Measurements from ENCODE around the gene VIPR2. TPM values are rescaled to one million over a fixed set of nuclear protein-coding genes. Genes with fewer than 3 reads are reported as not detected.

Gene VIPR2
- total and polyA plus RNA-seq, 2 of the 13 experiments (the other 11 are each of a cell fraction or from before 2014, with no cell fraction given): not detected

DNA sequence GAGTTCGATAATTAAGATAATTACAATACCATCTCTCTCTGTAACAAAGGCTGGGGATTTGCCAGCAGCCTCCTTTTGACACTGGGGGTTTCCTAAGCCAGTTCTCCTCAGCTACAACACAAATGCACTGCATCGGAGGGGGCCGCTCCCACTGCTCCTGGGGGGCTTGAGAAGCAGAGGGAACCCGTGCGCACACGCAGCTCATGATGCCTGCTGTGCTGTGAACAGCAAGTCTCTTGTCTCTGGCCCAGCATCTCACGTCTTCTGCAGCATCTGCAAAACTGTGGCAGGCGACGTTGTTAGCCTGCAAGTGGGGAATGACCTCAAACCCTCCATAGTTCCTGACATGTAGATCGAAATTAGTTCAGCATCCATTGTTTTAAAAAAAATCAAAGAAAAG is 5.5 kb downstream of the VIPR2 start (continued):
- TF ChIP-seq, protein P1, sequence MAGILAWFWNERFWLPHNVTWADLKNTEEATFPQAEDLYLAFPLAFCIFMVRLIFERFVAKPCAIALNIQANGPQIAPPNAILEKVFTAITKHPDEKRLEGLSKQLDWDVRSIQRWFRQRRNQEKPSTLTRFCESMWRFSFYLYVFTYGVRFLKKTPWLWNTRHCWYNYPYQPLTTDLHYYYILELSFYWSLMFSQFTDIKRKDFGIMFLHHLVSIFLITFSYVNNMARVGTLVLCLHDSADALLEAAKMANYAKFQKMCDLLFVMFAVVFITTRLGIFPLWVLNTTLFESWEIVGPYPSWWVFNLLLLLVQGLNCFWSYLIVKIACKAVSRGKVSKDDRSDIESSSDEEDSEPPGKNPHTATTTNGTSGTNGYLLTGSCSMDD (CRISPR knock-in tag; IDR thresholded peaks at IDR 0.05): no peak

DNA sequence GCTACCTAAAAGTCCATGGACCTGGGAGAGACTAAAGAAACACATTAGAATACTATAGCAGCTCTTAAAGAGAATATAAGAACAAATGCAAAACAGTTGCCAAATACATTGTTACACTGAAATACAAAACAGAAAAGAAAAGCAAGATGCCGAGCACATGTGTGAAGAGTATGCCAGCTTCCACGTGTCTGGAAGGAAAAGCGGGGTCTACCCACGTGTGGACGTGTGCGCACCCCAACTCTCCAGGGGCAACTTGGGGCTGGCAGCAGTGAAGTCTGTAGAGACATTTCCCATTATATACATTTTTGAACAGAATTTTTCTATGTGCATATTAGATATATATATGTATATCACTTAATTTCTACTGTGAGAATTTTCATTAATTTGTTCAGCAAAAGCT is 6.2 kb downstream of the VIPR2 start:
- no peak overlapping the region for H3K4me3 ChIP-seq (replicated peaks in 1 of 3; ENCODE audit: insufficient read depth in 1 of 3, low read depth in 2 of 3, low read length in 3 of 3)
- intact Hi-C loops (cut with micrococcal nuclease; ENCODE audit: unreplicated experiment) (no loop called here), in situ Hi-C loops (cut with HindIII; ENCODE audit: extremely low pct_ligation_motif_present, low pct_unique_long_range_greater_than_20kb) (no loop called here)
- H3K9ac ChIP-seq (ENCODE audit: insufficient read depth, low read depth, low read length): no peak overlapping the region
- ChIA-PET POLR2A (no interaction called here), CTCF (ENCODE audit: low intra/inter-chr PET ratio, low total read pairs) (no interaction called here)
- H3K36me3 ChIP-seq (replicated peaks in 1 of 2; ENCODE audit: control insufficient read depth in 1 of 2, insufficient read depth in 2 of 2, low read length in 2 of 2): no peaks in the 10 kb centered on the region
- no peak for FAIRE-seq
- TF ChIP-seq MNT (IDR thresholded peaks at IDR 0.05) (peak; percentile 95), SNAPC2 (CRISPR knock-in tag; IDR thresholded peaks at IDR 0.05) (no peak), ZNF770 (CRISPR knock-in tag; IDR thresholded peaks at IDR 0.05) (no peak)
- TF ChIP-seq, protein P2, sequence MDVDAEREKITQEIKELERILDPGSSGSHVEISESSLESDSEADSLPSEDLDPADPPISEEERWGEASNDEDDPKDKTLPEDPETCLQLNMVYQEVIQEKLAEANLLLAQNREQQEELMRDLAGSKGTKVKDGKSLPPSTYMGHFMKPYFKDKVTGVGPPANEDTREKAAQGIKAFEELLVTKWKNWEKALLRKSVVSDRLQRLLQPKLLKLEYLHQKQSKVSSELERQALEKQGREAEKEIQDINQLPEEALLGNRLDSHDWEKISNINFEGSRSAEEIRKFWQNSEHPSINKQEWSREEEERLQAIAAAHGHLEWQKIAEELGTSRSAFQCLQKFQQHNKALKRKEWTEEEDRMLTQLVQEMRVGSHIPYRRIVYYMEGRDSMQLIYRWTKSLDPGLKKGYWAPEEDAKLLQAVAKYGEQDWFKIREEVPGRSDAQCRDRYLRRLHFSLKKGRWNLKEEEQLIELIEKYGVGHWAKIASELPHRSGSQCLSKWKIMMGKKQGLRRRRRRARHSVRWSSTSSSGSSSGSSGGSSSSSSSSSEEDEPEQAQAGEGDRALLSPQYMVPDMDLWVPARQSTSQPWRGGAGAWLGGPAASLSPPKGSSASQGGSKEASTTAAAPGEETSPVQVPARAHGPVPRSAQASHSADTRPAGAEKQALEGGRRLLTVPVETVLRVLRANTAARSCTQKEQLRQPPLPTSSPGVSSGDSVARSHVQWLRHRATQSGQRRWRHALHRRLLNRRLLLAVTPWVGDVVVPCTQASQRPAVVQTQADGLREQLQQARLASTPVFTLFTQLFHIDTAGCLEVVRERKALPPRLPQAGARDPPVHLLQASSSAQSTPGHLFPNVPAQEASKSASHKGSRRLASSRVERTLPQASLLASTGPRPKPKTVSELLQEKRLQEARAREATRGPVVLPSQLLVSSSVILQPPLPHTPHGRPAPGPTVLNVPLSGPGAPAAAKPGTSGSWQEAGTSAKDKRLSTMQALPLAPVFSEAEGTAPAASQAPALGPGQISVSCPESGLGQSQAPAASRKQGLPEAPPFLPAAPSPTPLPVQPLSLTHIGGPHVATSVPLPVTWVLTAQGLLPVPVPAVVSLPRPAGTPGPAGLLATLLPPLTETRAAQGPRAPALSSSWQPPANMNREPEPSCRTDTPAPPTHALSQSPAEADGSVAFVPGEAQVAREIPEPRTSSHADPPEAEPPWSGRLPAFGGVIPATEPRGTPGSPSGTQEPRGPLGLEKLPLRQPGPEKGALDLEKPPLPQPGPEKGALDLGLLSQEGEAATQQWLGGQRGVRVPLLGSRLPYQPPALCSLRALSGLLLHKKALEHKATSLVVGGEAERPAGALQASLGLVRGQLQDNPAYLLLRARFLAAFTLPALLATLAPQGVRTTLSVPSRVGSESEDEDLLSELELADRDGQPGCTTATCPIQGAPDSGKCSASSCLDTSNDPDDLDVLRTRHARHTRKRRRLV (CRISPR knock-in tag; IDR thresholded peaks at IDR 0.05): no peak
- H3K79me2 ChIP-seq (ENCODE audit: insufficient read depth, low read length): no peaks in the 10 kb centered on the region
- no peaks in the 10 kb centered on the region for H4K20me1 ChIP-seq (ENCODE audit: insufficient read depth, low read length)
- no peaks in the 10 kb centered on the region for H3K9me3 ChIP-seq (ENCODE audit: low read length)
- no peaks in the 10 kb centered on the region for H3K4me1 ChIP-seq (ENCODE audit: insufficient read depth, low read length)
- no peak overlapping the region for H3K27ac ChIP-seq (ENCODE audit: extremely low read length, insufficient read depth, low read length)
- BruUV-seq (replicated peaks): no TSS peak
- no peak overlapping the region for H3K4me2 ChIP-seq (ENCODE audit: low read depth, low read length)
- WGBS (ENCODE audit: low lambda C conversion rate): 47% methylated on average over 6 of the region's 6 CpGs
- ATAC-seq: no peak
- no peak for DNase-seq (ENCODE audit: low spot score)
- H2AFZ ChIP-seq (ENCODE audit: low read length): no peak overlapping the region
- peaks cover 4 to 71% of the 10 kb centered on the region in 2 experiments; a peak in 4 of 5 replicates for H3K27me3 ChIP-seq (ENCODE audit: control insufficient read depth in 1 of 2, insufficient read depth in 2 of 2, low read length in 2 of 2)
